CD14-positive monocyte (primary cell): Measurements from ENCODE around the gene ZNF562. TPM values are rescaled to one million over a fixed set of nuclear protein-coding genes. Genes with fewer than 3 reads are reported as not detected.

Source experiments
- DNase-seq, 3 donors: peaks; one replicate each; pipeline ENCODE4 v3.0.0-alpha.2; 2011 to 2022
- H2AFZ ChIP-seq: 2 replicates; pipeline ENCODE4 v1.6.0; 2012; ENCODE audit warnings: mild to moderate bottlenecking, low read depth, low read length, inconsistent platforms; ENCODE audit not compliant: insufficient read depth, poor library complexity, severe bottlenecking
- H3K27ac ChIP-seq, 2 donors: 1 replicate in 1 of 2; 2 replicates in 1 of 2; pipeline ENCODE4 v1.5.1; 2012 to 2013; ENCODE audit warnings: low read length in 2 of 2, control low read depth in 1 of 2, inconsistent platforms in 1 of 2, low read depth in 1 of 2, mild to moderate bottlenecking in 1 of 2
- H3K27me3 ChIP-seq, 2 donors: one replicate each; pipeline versions ENCODE4 v1.6.0 to v1.6.1; 2011 to 2013; ENCODE audit warnings: low read length in 2 of 2; ENCODE audit not compliant: control insufficient read depth in 2 of 2, insufficient read depth in 2 of 2
- H3K36me3 ChIP-seq, 2 donors: replicated peaks in 1 of 2; 1 replicate in 1 of 2; 2 replicates in 1 of 2; pipeline versions ENCODE4 v1.5.1 to v1.6.1; 2012 to 2013; ENCODE audit warnings: low read length in 2 of 2, control low read depth in 1 of 2, inconsistent platforms in 1 of 2, mild to moderate bottlenecking in 1 of 2; ENCODE audit not compliant: insufficient read depth in 2 of 2, control insufficient read depth in 1 of 2
- H3K4me1 ChIP-seq, 2 donors: 1 replicate in 1 of 2; 2 replicates in 1 of 2; pipeline versions ENCODE4 v1.5.1 to v1.6.1; 2012 to 2013; ENCODE audit warnings: low read length in 2 of 2, control low read depth in 1 of 2, inconsistent platforms in 1 of 2, mild to moderate bottlenecking in 1 of 2, moderate library complexity in 1 of 2; ENCODE audit not compliant: insufficient read depth in 2 of 2, control insufficient read depth in 1 of 2
- H3K4me2 ChIP-seq: replicated peaks from 2 replicates; pipeline ENCODE3; 2012; ENCODE audit warnings: low read length, moderate library complexity, mild to moderate bottlenecking; ENCODE audit not compliant: poor library complexity, severe bottlenecking; ENCODE audit errors: extremely low read depth
- H3K4me3 ChIP-seq, 3 experiments: fragments of 200-600 bp in 1 of 3; sonication (generic) in 1 of 3; replicated peaks in 1 of 3; 1 replicate in 2 of 3; 2 replicates in 1 of 3; pipeline ENCODE4 v1.5.1; 2011 to 2013; ENCODE audit warnings: low read length in 3 of 3, mild to moderate bottlenecking in 3 of 3, control low read depth in 2 of 3, low read depth in 2 of 3, inconsistent platforms in 1 of 3, moderate library complexity in 1 of 3
- H3K79me2 ChIP-seq: 2 replicates; pipeline ENCODE4 v1.6.0; 2012; ENCODE audit warnings: mild to moderate bottlenecking, control low read depth, inconsistent platforms, low read length, moderate library complexity; ENCODE audit not compliant: insufficient read depth
- H3K9ac ChIP-seq: 2 replicates; pipeline ENCODE4 v1.6.0; 2017; ENCODE audit warnings: low read length, mild to moderate bottlenecking; ENCODE audit not compliant: insufficient read depth, poor library complexity, severe bottlenecking
- H3K9me3 ChIP-seq, 2 donors: replicated peaks in 1 of 2; 1 replicate in 1 of 2; 2 replicates in 1 of 2; pipeline versions ENCODE4 v1.5.1 to v1.6.1; 2012 to 2013; ENCODE audit warnings: low read length in 2 of 2, control low read depth in 1 of 2; ENCODE audit not compliant: control insufficient read depth in 1 of 2, insufficient read depth in 1 of 2
- H4K20me1 ChIP-seq: 2 replicates; pipeline ENCODE4 v1.6.0; 2012; ENCODE audit warnings: mild to moderate bottlenecking, low read length, control low read depth, moderate library complexity; ENCODE audit not compliant: insufficient read depth
- H3K27ac Mint-ChIP-seq, 7 donors: one replicate each; pipeline ENCODE4 v1.8.0; 2020; ENCODE audit warnings: mild to moderate bottlenecking in 7 of 7, mixed read lengths in 7 of 7, moderate library complexity in 6 of 7, inconsistent platforms in 2 of 7
- H3K27me3 Mint-ChIP-seq, 3 donors: one replicate each; pipeline ENCODE4 v1.8.0; 2021 to 2022; ENCODE audit warnings: low read depth in 3 of 3, mild to moderate bottlenecking in 3 of 3, mixed read lengths in 3 of 3, moderate library complexity in 3 of 3, inconsistent platforms in 1 of 3
- H3K36me3 Mint-ChIP-seq, 2 donors: one replicate each; pipeline ENCODE4 v1.8.0; 2020; ENCODE audit warnings: mixed read lengths in 2 of 2, inconsistent platforms in 1 of 2, mild to moderate bottlenecking in 1 of 2
- H3K4me1 Mint-ChIP-seq: one replicate; pipeline ENCODE4 v1.8.0; 2020; ENCODE audit warnings: mild to moderate bottlenecking, mixed read lengths
- H3K4me3 Mint-ChIP-seq, 2 donors: one replicate each; pipeline ENCODE4 v1.8.0; 2020; ENCODE audit warnings: mild to moderate bottlenecking in 2 of 2, mixed read lengths in 2 of 2, moderate library complexity in 1 of 2
- H3K9me3 Mint-ChIP-seq, 7 donors: one replicate each; pipeline ENCODE4 v1.8.0; 2020 to 2022; ENCODE audit warnings: mixed read lengths in 7 of 7, mild to moderate bottlenecking in 6 of 7, moderate library complexity in 6 of 7, inconsistent platforms in 2 of 7
- CTCF ChIP-seq: fragments of 200-600 bp; IDR thresholded peaks from one replicate; pipeline ENCODE4 v1.8.0; 2022; ENCODE audit warnings: antibody characterized with exemption, mild to moderate bottlenecking
- WGBS: methylation state at CpG from one replicate; pipeline ENCODE4 v1.1.5; 2013; ENCODE audit warnings: missing lambda C conversion rate; ENCODE audit not compliant: insufficient coverage; 5-methylcytosine and 5-hydroxymethylcytosine counted together
- intact Hi-C, 2 donors: fragments of 100-400 bp; cut with micrococcal nuclease; formaldehyde crosslinking; loops; one replicate each; pipeline versions ENCODE4 v1.15.0 to v1.15.1; 2023
- polyA plus RNA-seq, 3 donors: library from polyadenylated mRNA; depleted of rRNA in 1 of 3; unstranded in 2 of 3; stranded (reverse) in 1 of 3; fragments of 300-500 nt in 2 of 3; fragments of >200 nt in 1 of 3; fragmentation: Illumina TruSeq in 2 of 3; gene quantifications; 1 replicate in 2 of 3; 2 replicates in 1 of 3; pipeline ENCODE4 v1.2.3, GENCODE V29; 2012 to 2021

The ZNF562 gene
- polyA plus RNA-seq, 3 donors = 3.3 to 7.9 (median 5.1) TPM

- H3K27me3 ChIP-seq = no peaks in the 10 kb centered on the region
- H3K36me3 Mint-ChIP-seq = peaks cover 1 to 7% of the 10 kb centered on the region in 2 donors
Measured at GRCh38 chr19:9711815-9712214, 36.9 kb upstream of the ZNF562 start.

GRCh38 chr19:9709305-9709704 lies 34.4 kb upstream of the ZNF562 start:
- Mint-ChIP-seq H3K4me1 (peaks cover 12% of the 10 kb centered on the region), H3K27me3 (no peaks in the 10 kb centered on the region), H3K27ac (peak overlapping the region; percentile 66 to 91 (median 83)), H3K4me3 (peak overlapping the region; percentile 31 to 77), H3K9me3 (peaks cover 31 to 64% (median 45%) of the 10 kb centered on the region in 7 donors), H3K36me3 (peaks cover 0 to 7% of the 10 kb centered on the region in 2 donors)
- peaks cover 23 to 34% of the 10 kb centered on the region in 2 donors for H3K9me3 ChIP-seq
- H3K4me1 ChIP-seq = peaks cover 8 to 17% of the 10 kb centered on the region in 2 donors
- intact Hi-C loops = no loop called here
- no peaks in the 10 kb centered on the region for H3K36me3 ChIP-seq
- peak overlapping the region; percentile 55 for H3K4me2 ChIP-seq
- H3K9ac ChIP-seq = peak overlapping the region; percentile 54
- H3K4me3 ChIP-seq = peak overlapping the region in 2 of 3 experiments; percentile 39 to 65
- WGBS = no CpG with 5 or more reads among the region's 1 CpG
- H2AFZ ChIP-seq = peak overlapping the region; percentile 89
- H3K27me3 ChIP-seq = no peaks in the 10 kb centered on the region
- H3K79me2 ChIP-seq = no peaks in the 10 kb centered on the region
- peak overlapping the region; percentile 56 to 86 for H3K27ac ChIP-seq
- no peak for TF ChIP-seq CTCF
- no peaks in the 10 kb centered on the region for H4K20me1 ChIP-seq
- peak; percentile 3 to 17 (median 4) for DNase-seq

More at GRCh38 chr19:9711815-9712214, 36.9 kb upstream of the ZNF562 start:
- H3K79me2 ChIP-seq = no peaks in the 10 kb centered on the region
- no CpG with 5 or more reads among the region's 3 CpGs for WGBS
- H2AFZ ChIP-seq = no peak overlapping the region
- H4K20me1 ChIP-seq = no peaks in the 10 kb centered on the region
- H3K36me3 ChIP-seq = no peaks in the 10 kb centered on the region
- H3K4me1 ChIP-seq = peaks cover 8 to 17% of the 10 kb centered on the region in 2 donors
- no peak overlapping the region for H3K27ac ChIP-seq
- no peak for TF ChIP-seq CTCF
- Mint-ChIP-seq H3K27ac (no peak overlapping the region), H3K4me3 (no peak overlapping the region), H3K27me3 (no peaks in the 10 kb centered on the region), H3K9me3 (peaks cover 25 to 55% (median 42%) of the 10 kb centered on the region in 7 donors), H3K4me1 (peaks cover 12% of the 10 kb centered on the region)
- peaks cover 23 to 34% of the 10 kb centered on the region in 2 donors for H3K9me3 ChIP-seq
- H3K4me2 ChIP-seq = no peak overlapping the region
- intact Hi-C loops = no loop called here
- H3K4me3 ChIP-seq = no peak overlapping the region
- no peak for DNase-seq
- H3K9ac ChIP-seq = no peak overlapping the region
